Activated gamma-delta T cell (primary cell): ENCODE results near the gene B4GALNT2.
A peak's percentile ranks its signal among the peaks of the same experiment; 100 is the strongest.
"Not testable (repeated sequence)": the region's sequence is repeated elsewhere in the genome, so short reads cannot be mapped to it uniquely, and the experiment has no call there.

Experiments used
- DNase-seq: peaks from one replicate; lab custom pipeline; 2025; lab: John Stamatoyannopoulos, UW

B4GALNT2 gene

GRCh38 chr17:49180998-49181635 lies 48.5 kb downstream of the B4GALNT2 start:
- DNase-seq = no peak

- DNase-seq = no peak
These were observed 50.8 kb downstream of the B4GALNT2 start for GRCh38 chr17:49183341-49183740.

- DNase-seq = no peak
These were observed 51.2 kb downstream of the B4GALNT2 start for GRCh38 chr17:49183801-49184200.

- not testable (repeated sequence) for DNase-seq
These were observed 52.0 kb downstream of the B4GALNT2 start for GRCh38 chr17:49184522-49184921.

GRCh38 chr17:49185381-49185780 lies 52.8 kb downstream of the B4GALNT2 start:
- not testable (repeated sequence) for DNase-seq

GRCh38 chr17:49187301-49187700 lies 54.7 kb downstream of the B4GALNT2 start:
- DNase-seq = no peak

- no peak for DNase-seq
These were observed 58.4 kb downstream of the B4GALNT2 start for GRCh38 chr17:49190932-49191331.

GRCh38 chr17:49191409-49191916 lies 58.9 kb downstream of the B4GALNT2 start:
- no peak for DNase-seq

- DNase-seq = peak; percentile 71
These were observed 59.6 kb downstream of the B4GALNT2 start for GRCh38 chr17:49191917-49192741.

- DNase-seq = no peak
These were observed 61.1 kb downstream of the B4GALNT2 start for GRCh38 chr17:49193513-49194296.

GRCh38 chr17:49194297-49194607 lies 61.7 kb downstream of the B4GALNT2 start:
- no peak for DNase-seq

GRCh38 chr17:49195751-49196150 lies 63.2 kb downstream of the B4GALNT2 start:
- no peak for DNase-seq

- no peak for DNase-seq
These were observed 64.0 kb downstream of the B4GALNT2 start for GRCh38 chr17:49196520-49196919.

GRCh38 chr17:49197346-49197998 lies 64.9 kb downstream of the B4GALNT2 start:
- no peak for DNase-seq

- DNase-seq = no peak
These were observed 65.6 kb downstream of the B4GALNT2 start for GRCh38 chr17:49198211-49198610.

GRCh38 chr17:49200423-49201083 lies 68.0 kb downstream of the B4GALNT2 start:
- DNase-seq = no peak

GRCh38 chr17:49201481-49201927 lies 68.9 kb downstream of the B4GALNT2 start:
- DNase-seq = no peak

- DNase-seq = no peak
These were observed 71.2 kb downstream of the B4GALNT2 start for GRCh38 chr17:49203796-49204195.

- DNase-seq = no peak
These were observed 71.9 kb downstream of the B4GALNT2 start for GRCh38 chr17:49204516-49204915.

- DNase-seq = no peak
These were observed 76.5 kb downstream of the B4GALNT2 start for GRCh38 chr17:49209061-49209571.
